Activated CD4-positive, alpha-beta T cell treated with anti-CD3 and anti-CD28 coated beads for 24 hours (primary cell): ENCODE results near the gene SF3B6.
"Not testable (repeated sequence)": the region's sequence is repeated elsewhere in the genome, so short reads cannot be mapped to it uniquely, and the experiment has no call there.

ENCODE experiments used
- DNase-seq, 2 donors: peaks; one replicate each; pipeline ENCODE4 v3.0.0-alpha.2; 2020; ENCODE audit warnings: low read depth in 2 of 2

The SF3B6 gene, protein sequence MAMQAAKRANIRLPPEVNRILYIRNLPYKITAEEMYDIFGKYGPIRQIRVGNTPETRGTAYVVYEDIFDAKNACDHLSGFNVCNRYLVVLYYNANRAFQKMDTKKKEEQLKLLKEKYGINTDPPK

GRCh38 chr2:24075915-24076848, at the start of gene SF3B6:
Gene SF3B6, minus strand, starts transcription at chr2:24076326. Its CDS starts 97 bp downstream, at chr2:24076229.
- DNase-seq = peak; percentile 99

DNA sequence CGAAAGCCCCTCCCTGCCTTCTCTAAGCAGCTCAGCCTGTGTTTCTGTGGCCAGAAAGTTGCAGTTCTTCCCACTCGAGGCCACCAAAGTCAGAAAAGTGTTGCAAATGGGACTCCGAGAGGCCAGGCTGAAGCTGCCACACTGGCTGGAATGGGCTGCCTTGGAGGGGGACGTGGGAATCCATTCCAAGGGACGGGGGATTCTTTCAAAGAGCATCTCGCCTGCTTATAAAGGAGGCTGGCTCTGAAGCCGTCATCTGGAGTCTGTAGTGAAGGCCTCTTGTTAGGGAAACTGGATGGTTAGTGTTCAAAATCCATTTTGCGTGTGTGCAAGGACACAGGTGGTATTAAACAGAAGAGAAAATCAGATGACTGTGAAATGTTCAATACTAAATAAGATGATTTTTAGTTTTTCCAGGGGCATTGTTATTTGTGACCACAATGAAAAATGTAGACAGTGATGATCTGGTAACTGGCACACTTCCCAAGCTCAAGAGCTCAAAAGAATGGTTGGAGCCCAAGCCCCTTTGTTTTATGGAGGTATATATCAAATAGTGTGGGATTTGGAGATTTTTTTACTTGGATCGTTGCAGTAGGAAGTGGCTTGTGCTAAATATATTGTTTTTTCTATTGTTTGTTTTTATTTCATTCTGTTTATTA, 47.9 kb upstream of the SF3B6 start:
- no peak for DNase-seq

DNA sequence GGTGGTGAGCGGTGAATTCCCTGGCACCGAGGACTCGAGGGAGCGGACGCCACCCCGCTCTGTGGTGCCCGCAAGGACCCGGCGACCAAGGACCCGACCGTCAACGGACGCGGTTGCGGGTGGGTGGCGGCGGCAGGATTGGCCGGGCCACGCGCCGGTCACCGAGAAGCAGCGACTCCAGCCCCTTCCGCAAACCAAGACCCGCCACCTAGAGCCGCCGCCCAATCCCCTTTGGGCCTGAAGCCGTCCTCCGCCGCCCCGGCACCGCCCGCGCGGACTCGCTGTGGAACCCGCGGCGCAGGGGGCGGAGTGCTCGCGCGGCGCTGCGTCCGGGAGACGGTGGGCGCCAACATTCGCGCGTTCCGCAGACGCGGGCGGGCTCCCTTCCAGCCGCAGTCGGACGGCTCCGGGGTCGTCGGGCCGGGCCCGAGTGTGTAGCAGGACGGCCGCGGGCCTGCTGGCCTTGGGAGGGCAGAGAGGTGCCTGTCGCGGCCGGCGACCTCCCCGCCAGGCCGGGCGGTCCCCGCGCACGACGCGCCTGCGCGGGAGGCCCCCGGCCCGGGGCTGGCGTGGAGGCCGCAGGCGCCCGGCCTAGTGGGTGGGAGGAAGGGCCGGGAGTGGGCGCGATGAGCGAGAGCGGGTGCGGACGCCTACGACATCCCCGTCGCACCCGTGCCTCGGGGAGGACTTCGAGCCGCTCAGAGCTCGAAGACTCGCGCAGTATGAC, 47.2 kb upstream of the SF3B6 start, which contains the start of the genes FAM228B and PFN4:
Gene FAM228B, plus strand, starts transcription at position 275 of the 727 bp plus-strand sequence. CDS start 893 bp downstream, outside the sequence.
Gene PFN4, minus strand, starts transcription at position 140 of the 727 bp plus-strand sequence. CDS start 799 bp downstream, outside the sequence.
- DNase-seq = peak; percentile 26 to 57

GRCh38 chr2:24122366-24123194, 46.5 kb upstream of the SF3B6 start:
- no peak for DNase-seq

DNA sequence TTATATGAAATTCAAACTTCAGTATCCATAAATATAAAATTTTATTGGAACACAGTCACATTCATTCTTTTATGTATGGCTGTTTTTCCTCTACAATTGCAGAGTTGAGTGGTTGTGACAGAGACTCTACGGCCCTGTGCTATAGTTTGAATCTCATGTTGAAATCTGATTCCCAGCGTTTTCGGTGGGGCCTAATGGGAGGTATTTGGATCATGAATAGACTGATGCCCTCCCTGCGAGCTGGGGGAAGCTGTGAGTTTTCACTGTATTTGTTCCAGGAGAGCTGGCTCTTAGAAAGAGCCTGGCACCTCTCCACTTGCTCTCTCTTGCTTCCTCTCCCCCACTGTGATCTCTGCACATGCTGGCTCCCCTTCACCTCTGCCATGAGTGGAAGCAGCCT, 45.3 kb upstream of the SF3B6 start:
- DNase-seq = no peak

GRCh38 chr2:24121066-24121465, 44.9 kb upstream of the SF3B6 start:
- DNase-seq = no peak

DNA sequence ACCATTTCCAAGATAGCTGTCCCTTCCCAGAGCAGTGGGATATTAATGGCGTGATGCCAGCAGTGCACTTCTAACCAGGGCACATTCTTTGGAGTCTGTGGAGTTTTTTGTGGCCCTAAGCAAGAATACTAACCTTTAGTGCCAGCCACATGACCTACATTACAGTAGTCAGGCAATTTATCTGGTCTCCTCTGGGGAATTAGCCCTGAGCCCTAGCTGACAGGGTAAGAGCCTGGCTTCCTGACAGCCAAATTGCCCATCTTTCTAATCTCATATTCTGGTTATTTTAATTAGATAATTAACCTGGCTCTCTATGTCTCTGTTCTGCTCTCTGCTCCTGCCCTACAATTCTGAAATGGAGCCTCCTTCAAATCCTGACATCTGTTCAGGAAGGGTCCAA, 41.8 kb upstream of the SF3B6 start:
- no peak for DNase-seq

- no peak for DNase-seq
Observed at GRCh38 chr2:24115057-24115456, 38.9 kb upstream of the SF3B6 start.

GRCh38 chr2:24111407-24111901, 35.3 kb upstream of the SF3B6 start:
- no peak for DNase-seq

GRCh38 chr2:24110660-24111303, 34.7 kb upstream of the SF3B6 start:
- no peak for DNase-seq

- DNase-seq = not testable (repeated sequence)
Observed at GRCh38 chr2:24109431-24109830, 33.3 kb upstream of the SF3B6 start.

DNA sequence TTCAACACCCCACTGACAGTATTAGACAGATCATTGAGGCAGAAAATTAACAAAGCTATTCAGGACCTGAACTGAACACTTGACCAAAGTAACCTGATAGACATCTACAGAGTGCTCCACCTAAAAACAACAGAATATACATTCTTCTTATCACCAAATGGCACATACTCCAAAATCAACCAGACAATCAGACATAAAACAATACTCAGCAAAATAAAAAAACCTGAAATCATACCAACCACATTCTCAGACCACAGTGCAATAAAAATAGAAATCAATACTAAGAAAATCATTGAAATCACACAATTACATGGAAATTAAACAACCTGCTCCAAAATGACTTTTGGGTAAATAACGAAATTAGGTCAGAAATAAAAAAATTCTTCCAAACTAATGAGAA, 31.2 kb upstream of the SF3B6 start:
- DNase-seq = no peak

GRCh38 chr2:24106786-24107185, 30.7 kb upstream of the SF3B6 start:
- DNase-seq = no peak

DNA sequence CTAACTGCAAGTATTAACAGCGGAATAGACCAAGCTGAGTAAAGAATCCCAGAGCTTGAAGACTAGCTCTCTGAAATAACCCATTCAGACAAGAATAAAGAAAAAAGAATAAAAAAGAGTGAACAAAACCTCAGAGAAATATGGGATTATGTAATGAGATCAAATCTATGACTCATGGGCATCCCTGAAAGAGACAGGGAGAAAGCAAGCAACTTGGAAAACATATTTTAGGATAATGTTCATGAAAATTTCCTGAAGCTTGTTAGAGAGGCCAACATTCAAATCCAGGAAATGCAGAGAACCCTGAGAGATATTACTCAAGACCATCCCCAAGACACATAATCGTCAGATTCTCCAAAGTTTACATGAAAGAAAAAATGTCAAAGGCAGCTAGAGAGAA, 29.7 kb upstream of the SF3B6 start:
- DNase-seq = no peak

DNA sequence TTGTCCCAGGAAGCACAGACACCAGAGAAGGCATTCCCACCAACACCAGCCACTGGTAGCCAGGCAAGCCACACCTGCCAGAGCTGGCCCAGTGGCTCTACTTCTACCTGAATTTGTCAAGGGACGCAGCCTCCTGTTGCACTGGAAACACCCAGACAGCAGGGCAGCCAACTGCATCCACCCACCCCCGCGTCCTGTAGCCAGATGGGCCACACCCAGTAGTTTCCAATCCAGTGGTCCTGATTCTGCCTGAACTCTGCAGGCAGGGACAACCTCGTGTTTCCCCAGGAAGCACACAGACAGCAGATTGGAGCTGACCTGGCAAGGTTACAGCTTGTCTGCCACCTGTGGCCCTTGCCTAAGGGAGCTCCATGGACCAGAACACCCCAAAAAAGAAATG, 28.8 kb upstream of the SF3B6 start:
- no peak for DNase-seq

DNA sequence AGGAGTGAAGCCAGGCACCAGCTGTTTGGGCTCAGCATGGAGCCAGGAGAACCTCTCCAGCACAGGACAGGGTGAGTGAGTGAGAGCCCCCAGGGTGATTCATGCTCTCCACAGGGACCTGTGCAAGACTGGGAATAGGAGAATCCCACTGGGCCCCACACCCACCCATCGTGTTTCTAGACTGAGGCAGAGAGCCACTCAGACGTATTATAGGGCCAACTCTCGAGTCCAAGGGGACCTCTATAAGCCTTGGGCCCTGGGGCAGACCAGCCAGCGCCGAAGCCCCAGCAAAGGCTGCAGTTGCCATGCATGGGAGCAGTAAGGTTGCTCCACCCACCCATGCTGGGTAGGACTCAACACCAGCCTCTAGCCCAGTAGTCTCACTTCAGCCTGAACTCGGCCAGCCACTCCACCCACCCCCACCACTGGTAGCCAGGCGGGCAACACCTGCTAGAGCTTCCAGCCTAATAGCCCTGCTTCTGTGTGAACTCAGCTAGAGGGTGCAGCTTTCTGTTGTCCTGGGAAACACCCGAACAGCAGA, 28.1 kb upstream of the SF3B6 start:
- DNase-seq = no peak

DNA sequence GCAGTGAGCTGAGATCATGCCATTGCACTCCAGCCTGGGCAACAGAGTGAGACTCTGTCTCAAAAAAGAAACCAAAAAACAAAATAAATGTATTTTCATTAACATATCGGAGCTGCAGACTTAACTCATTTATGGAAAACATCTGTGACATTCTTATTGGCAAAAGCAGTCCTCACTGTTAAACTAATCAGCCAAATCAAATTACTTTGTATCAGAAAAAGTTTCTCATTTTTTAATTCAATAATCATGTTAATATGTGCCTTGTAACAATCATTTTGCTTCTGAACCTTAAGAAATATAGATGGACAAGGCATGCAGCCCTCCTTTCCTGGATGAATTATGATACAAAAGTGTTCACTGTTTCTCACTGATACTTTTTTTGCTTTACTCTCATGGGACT, 26.6 kb upstream of the SF3B6 start:
- no peak for DNase-seq

DNA sequence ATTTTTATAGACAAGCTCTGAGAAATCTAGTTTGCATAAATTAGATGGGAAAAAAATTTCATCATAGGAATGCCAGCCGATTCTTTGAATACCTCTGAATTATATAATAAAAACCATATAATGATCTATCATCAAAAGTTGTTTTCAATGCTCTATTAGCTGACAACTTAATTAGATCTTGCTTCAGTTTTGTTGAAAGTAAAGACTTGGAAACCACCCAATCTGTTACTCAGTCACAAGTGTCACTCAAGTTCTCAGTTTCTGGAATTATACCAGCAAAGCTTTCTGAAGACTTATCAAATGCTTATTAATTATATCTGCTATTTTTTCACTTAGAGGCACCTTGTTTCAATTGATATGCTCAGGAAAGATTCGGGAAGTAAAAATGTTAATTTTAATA, 25.9 kb upstream of the SF3B6 start:
- no peak for DNase-seq

GRCh38 chr2:24100732-24101131, 24.6 kb upstream of the SF3B6 start:
- not testable (repeated sequence) for DNase-seq

GRCh38 chr2:24095171-24095677, 19.1 kb upstream of the SF3B6 start:
- not testable (repeated sequence) for DNase-seq
